Neural crest cell (in vitro differentiated cells): Measurements from ENCODE around the gene SLC46A2. TPM values are rescaled to one million over a fixed set of nuclear protein-coding genes. Genes with fewer than 3 reads are reported as not detected.

Source experiments
- DNase-seq: peaks from one replicate; pipeline ENCODE4 v3.0.0; 2021; ENCODE audit warnings: low read depth, mixed read lengths, low spot score
- H3K27ac Mint-ChIP-seq: one replicate; pipeline ENCODE4 v1.8.0; 2021; ENCODE audit warnings: mild to moderate bottlenecking, mixed read lengths; ENCODE audit not compliant: unreplicated experiment
- H3K27me3 Mint-ChIP-seq: 2 replicates; pipeline ENCODE4 v1.8.0; 2021; ENCODE audit warnings: low read depth, mild to moderate bottlenecking, mixed read lengths
- H3K36me3 Mint-ChIP-seq: 2 replicates; pipeline ENCODE4 v1.8.0; 2021; ENCODE audit warnings: low read depth, mild to moderate bottlenecking, mixed read lengths
- H3K4me1 Mint-ChIP-seq: 2 replicates; pipeline ENCODE4 v1.8.0; 2021; ENCODE audit warnings: mixed read lengths
- H3K4me3 Mint-ChIP-seq: one replicate; pipeline ENCODE4 v1.8.0; 2021; ENCODE audit warnings: mild to moderate bottlenecking, mixed read lengths
- H3K9me3 Mint-ChIP-seq: 2 replicates; pipeline ENCODE4 v1.8.0; 2021; ENCODE audit warnings: mixed read lengths
- total RNA-seq: library from RNA; stranded (reverse); gene quantifications from 2 replicates; pipeline ENCODE4 v1.2.1, GENCODE V29; 2021
- TF ChIP-seq, protein P1 (sequence below): fragments of 200-600 bp; sonication (generic); conservative IDR thresholded peaks from 2 replicates; pipeline ENCODE4 v1.5.0; 2021; ENCODE audit warnings: antibody characterized with exemption, mild to moderate bottlenecking

SLC46A2 gene
- total RNA-seq, 1 donor from 2014 or later: not detected

DNA sequence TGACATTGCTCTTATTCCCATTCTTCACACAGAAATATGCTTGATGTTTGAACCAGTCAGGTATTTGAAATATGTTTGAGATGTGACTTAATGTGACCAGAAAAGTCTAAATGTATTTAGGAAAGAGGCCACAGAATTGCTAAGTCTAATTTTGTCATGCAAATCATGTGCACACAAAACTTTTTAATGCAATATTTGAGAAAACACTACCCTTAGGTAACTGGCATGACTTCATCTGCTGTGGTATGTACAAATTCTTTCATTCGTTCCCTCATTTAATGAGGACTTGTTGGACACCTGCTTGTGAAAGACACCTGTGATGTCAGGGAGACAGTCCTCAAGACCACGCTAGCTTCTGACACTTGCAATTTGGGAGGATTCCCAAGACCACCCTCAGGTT, 21.1 kb upstream of the SLC46A2 start:
- Mint-ChIP-seq H3K27ac (no peak overlapping the region), H3K9me3 (no peaks in the 10 kb centered on the region), H3K27me3 (peaks cover 12% of the 10 kb centered on the region), H3K36me3 (no peaks in the 10 kb centered on the region), H3K4me1 (no peaks in the 10 kb centered on the region), H3K4me3 (no peak overlapping the region)
- TF ChIP-seq, protein P1, sequence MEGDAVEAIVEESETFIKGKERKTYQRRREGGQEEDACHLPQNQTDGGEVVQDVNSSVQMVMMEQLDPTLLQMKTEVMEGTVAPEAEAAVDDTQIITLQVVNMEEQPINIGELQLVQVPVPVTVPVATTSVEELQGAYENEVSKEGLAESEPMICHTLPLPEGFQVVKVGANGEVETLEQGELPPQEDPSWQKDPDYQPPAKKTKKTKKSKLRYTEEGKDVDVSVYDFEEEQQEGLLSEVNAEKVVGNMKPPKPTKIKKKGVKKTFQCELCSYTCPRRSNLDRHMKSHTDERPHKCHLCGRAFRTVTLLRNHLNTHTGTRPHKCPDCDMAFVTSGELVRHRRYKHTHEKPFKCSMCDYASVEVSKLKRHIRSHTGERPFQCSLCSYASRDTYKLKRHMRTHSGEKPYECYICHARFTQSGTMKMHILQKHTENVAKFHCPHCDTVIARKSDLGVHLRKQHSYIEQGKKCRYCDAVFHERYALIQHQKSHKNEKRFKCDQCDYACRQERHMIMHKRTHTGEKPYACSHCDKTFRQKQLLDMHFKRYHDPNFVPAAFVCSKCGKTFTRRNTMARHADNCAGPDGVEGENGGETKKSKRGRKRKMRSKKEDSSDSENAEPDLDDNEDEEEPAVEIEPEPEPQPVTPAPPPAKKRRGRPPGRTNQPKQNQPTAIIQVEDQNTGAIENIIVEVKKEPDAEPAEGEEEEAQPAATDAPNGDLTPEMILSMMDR: no peak
- no peak for DNase-seq

DNA sequence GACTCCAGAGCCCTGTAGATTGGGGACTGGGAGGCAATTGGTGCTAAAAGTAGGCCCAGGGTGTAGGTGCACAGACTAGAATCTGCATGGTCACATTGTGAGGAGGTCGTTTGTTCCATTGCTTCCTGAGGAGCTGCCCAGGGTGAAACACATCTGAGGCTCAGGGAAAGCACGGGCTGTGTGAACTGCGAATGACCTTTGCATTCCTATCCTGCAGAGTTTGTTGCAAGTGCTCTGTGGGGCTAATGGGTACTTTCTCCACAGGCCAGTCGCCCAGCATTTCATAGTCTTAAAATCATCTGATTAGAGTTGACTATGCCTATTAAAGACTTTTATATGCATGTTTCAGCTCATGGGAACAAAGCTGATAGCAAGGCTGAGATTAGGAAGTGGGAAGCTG, 14.4 kb upstream of the SLC46A2 start:
- Mint-ChIP-seq H3K4me1 (peaks cover 4% of the 10 kb centered on the region), H3K27ac (no peak overlapping the region), H3K36me3 (no peaks in the 10 kb centered on the region), H3K9me3 (peaks cover 6% of the 10 kb centered on the region), H3K27me3 (peaks cover 15% of the 10 kb centered on the region), H3K4me3 (no peak overlapping the region)
- TF ChIP-seq, protein P1: no peak
- no peak for DNase-seq

DNA sequence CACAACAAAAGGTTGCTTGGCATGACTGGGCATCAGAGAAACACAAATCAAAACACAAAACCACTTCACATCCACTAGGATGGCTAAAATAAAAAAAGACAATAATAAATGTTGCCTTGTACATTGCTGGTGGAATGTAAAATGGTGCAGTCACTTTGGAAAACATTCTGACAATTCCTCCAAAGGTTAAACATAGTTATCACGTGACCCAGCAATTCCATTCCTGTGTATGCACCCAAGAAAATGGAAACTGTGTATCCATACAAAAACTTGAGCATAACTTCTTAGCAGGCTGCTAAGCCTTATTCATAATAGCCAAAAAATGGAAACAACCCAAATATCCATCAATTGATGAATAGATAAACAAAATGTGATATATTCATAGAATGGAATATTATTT, 10.2 kb upstream of the SLC46A2 start:
- H3K9me3 Mint-ChIP-seq: peaks cover 8% of the 10 kb centered on the region
- H3K36me3 Mint-ChIP-seq: no peaks in the 10 kb centered on the region
- DNase-seq: no peak
- H3K27me3 Mint-ChIP-seq: peaks cover 38% of the 10 kb centered on the region
- no peak overlapping the region for H3K4me3 Mint-ChIP-seq
- H3K4me1 Mint-ChIP-seq: peaks cover 4% of the 10 kb centered on the region
- no peak overlapping the region for H3K27ac Mint-ChIP-seq
- TF ChIP-seq, protein P1: no peak

DNA sequence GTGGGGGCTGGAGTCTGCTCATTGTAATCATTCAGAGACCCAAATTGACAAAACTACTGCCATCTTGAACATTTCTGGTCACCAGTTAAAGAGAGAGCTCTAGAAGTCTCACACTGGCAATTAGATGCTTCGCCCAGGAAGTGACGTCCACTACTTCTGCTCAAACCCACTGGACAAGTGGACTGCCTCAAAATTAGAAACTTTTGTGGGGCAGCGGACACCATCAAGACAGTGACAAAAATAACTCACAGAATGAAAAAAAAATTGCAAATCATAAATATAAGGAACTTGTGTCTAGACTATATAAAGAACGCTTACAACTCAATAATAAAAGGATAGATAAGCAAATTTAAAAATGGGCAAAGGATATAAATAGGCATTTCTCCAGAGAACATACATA, 9.8 kb upstream of the SLC46A2 start:
- Mint-ChIP-seq H3K9me3 (peaks cover 10% of the 10 kb centered on the region), H3K27ac (no peak overlapping the region), H3K4me1 (peaks cover 4% of the 10 kb centered on the region)

DNA sequence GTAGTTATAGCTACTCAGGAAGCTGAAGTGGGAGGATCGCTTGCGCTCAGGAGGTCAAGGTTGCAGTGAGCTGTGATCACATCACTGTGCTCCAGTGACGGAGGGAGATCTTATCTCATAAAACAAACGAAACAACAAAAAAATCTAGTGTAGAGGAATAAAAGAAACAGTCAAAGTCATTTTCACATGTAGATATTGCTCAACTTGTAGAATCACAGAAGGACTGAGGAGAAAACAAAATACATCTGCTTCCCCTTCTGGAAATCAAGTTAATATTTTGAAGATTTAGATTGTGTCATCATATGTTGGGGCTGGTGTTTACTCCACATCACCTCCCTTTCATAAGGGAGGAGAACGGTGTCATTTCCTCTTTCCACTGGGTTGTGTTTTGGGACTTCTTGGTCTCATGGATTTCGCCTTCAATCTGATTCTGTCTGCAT, 8.2 kb upstream of the SLC46A2 start:
- DNase-seq: no peak
- Mint-ChIP-seq H3K4me3 (no peak overlapping the region), H3K27me3 (peaks cover 44% of the 10 kb centered on the region), H3K36me3 (no peaks in the 10 kb centered on the region), H3K9me3 (peaks cover 10% of the 10 kb centered on the region), H3K27ac (no peak overlapping the region), H3K4me1 (peaks cover 4% of the 10 kb centered on the region)
- TF ChIP-seq, protein P1: no peak

More for the DNA sequence above, 9.8 kb upstream of the SLC46A2 start:
- Mint-ChIP-seq H3K4me3 (no peak overlapping the region), H3K36me3 (no peaks in the 10 kb centered on the region), H3K27me3 (peaks cover 38% of the 10 kb centered on the region)
- no peak for DNase-seq
- TF ChIP-seq, protein P1: no peak

DNA sequence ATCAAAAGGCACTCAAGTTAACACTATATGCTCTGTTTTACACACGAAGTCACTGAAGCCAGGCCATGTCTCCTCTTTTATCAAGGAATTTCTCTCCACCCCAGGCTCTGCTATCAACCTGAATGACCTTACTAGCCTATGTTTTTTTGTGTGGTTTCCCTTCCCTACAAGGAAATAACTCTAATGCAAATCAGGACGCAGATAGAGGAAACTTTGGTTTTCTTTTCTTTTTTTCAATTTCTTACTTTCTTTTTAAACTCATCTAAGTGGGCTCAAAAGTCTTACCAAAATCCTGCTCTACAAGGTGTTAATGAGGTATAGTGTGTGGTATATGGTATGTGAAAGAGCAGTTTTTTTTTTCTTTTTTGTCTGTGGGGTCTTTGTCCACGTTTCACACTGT, 5.5 kb upstream of the SLC46A2 start:
- no peaks in the 10 kb centered on the region for H3K4me1 Mint-ChIP-seq
- no peak for DNase-seq
- H3K36me3 Mint-ChIP-seq: no peaks in the 10 kb centered on the region
- TF ChIP-seq, protein P1: no peak
- peaks cover 63% of the 10 kb centered on the region for H3K27me3 Mint-ChIP-seq
- no peak overlapping the region for H3K4me3 Mint-ChIP-seq
- H3K27ac Mint-ChIP-seq: no peak overlapping the region
- peaks cover 3% of the 10 kb centered on the region for H3K9me3 Mint-ChIP-seq
